GM20000 (cell line): ENCODE data around the gene NCAPG.

Source experiments
- DNase-seq: peaks from one replicate; pipeline ENCODE4 v3.0.0; 2012; ENCODE audit warnings: low spot score
- TF ChIP-seq, protein P1 (sequence below): IDR thresholded peaks from 2 replicates; pipeline ENCODE4 v1.5.1; 2012; ENCODE audit warnings: mild to moderate bottlenecking, control low read depth; ENCODE audit errors: extremely low read depth, missing control alignments

NCAPG gene

DNA sequence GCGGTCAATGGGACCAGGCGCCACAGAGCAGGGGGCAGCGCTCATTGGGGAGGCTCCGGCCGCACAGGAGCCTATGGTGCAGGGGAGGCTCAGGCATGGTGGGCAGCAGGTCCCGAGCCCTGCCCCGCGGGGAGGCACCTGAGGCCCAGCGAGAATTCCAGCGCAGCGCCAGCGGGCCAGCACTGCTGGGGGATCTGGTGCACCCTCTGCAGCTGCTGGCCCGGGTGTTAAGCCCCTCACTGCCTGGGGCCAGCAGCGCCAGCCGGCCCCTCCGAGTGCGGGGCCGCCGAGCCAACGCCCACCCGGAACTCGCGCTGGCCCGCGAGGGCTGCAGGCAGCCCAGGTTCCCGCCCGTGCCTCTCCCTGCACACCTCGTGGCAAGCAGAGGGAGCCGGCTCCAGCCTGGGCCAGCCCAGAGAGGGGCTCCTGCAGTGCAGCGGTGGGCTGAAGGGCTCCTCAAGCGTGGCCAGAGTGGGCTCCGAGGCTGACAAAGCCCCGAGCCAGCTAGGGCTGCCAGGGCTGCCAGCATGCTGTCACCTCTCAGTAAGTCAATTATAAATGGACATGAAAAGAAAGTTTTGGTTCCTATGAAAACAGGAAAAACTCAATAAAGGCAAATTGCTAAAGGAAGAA is 43.8 kb upstream of the NCAPG start:
- TF ChIP-seq, protein P1, sequence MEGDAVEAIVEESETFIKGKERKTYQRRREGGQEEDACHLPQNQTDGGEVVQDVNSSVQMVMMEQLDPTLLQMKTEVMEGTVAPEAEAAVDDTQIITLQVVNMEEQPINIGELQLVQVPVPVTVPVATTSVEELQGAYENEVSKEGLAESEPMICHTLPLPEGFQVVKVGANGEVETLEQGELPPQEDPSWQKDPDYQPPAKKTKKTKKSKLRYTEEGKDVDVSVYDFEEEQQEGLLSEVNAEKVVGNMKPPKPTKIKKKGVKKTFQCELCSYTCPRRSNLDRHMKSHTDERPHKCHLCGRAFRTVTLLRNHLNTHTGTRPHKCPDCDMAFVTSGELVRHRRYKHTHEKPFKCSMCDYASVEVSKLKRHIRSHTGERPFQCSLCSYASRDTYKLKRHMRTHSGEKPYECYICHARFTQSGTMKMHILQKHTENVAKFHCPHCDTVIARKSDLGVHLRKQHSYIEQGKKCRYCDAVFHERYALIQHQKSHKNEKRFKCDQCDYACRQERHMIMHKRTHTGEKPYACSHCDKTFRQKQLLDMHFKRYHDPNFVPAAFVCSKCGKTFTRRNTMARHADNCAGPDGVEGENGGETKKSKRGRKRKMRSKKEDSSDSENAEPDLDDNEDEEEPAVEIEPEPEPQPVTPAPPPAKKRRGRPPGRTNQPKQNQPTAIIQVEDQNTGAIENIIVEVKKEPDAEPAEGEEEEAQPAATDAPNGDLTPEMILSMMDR, result no peak
- no peak for DNase-seq

DNA sequence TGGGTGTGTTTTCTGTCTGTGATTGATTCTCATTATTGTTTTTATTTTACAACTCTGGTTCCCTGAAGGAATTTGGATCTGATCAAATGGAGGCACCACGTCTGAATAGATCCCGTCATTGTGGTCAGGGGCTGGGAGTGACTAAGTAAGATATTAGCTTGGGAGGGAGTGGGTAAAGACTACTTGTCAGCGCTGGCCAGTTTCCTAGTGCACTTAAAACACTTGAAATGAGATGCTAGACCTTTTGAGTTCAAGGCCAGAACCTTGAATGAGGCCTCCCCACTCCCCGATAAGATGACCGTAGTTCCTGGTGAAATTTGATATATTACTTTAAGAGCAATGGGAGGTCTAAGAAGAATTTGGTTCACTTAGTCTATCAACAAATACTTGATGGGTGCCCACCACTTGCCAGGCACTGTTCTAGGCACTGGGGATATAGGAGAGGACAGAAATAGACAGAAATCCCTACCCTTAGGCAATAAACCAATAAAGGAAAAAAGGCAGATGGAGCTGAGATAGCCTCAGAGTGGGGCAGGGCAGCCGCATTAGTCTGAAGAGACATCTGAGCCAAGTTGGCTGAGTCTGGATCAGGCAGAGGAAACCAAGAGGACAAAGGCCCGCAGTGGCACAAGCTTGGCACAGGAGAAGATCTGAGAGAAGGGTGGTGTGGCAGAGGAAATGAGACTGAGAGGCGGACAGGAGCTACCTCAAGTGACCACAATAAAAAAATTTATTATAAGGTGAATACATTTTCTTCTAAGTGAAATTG is 41.2 kb upstream of the NCAPG start:
- no peak for DNase-seq
- TF ChIP-seq, protein P1, result no peak

DNA sequence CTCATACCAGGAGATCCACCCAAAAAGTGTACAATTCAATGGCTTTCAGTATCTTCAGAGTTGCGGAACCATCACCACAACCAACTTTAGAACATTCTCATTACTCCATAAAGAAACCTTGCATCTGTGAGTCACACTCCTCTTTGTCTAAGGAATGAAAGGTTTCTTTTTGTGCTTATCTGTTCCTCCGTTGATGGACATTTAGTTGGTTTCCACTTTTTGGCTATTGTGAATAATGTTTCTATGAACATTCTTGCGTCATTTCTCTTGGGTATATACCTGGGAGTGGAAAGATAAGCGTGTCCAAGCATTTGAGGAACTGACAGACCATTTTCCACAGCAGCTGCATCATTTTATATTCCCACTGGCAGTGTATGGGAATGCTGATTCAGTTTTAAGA is 39.9 kb upstream of the NCAPG start:
- TF ChIP-seq, protein P1, result no peak
- DNase-seq, result no peak

DNA sequence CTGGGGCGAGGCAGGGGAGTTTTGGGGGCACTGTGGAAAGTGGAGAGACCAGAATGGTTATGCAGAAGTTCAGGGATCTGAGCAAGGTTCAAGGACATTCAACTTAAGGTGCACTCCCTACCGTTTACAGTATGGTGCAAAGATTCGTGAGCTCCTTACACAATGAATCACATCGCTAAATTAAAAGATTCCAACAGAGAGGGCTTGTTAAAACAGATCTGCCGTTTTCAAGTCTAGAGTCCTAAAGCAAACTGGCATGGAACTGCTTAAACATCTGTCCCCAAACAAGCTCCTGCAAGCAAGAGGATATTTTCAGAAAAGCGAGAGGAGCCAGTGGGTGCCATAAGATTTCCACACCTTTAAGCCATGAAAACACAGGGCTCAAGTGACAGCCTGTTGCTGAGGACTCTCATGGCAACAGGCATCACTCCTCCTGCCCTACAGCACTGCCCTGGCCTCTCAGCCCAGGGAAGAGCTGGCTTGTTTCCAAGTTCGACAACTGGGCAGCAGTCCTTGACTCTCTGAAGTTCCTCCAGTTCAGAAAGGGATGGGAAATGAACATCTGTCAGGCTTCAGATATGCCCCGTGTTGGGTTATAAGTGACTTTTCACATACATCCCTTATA is 39.4 kb upstream of the NCAPG start:
- TF ChIP-seq, protein P1, result no peak
- no peak for DNase-seq

DNA sequence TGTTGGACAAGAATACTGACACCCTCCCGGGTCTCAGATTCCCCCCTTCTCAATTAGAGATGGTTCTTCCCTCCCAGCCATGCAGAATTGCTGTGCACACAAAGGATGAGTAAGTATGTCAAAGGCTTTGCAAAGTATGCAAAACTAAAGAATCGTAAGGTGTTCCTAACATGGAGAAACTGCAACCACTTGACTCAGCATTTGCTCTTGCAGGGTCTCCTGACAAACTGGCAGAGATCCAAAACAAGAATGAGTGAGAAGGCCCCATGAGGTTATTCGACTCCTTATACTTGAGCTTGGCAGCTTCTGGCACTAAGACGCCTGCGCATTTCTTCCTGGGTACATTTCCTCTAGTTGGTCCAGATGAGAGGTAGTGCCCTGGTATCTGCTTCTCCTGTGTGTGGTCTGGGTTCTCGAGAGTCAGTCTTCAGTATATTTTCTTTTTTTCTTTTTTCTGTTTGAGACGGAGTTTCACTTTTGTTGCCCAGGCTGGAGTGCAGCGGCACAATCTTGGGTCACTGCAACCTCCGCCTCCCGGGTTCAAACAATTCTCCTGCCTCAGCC is 37.6 kb upstream of the NCAPG start:
- TF ChIP-seq, protein P1, result no peak
- no peak for DNase-seq

DNA sequence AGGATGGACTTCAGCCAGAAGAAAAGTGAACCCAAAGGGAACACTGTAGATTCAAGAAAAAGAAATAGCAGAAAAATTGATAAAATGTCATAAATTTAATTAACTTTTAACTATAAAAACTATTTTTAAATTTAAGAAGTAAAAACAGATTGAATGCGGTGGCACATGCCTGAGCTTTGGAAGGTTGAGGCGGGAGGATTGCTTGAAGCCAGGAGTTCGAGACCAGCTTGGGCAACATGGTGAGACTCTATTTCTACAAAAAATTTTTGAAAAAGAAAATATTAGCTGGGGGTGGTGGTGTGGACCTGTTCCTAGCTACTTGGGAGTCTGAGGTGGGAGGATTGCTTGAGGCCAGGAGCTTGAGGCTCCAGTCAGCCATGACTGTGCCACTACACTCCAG is 32.3 kb upstream of the NCAPG start:
- DNase-seq, result no peak
- TF ChIP-seq, protein P1, result no peak

DNA sequence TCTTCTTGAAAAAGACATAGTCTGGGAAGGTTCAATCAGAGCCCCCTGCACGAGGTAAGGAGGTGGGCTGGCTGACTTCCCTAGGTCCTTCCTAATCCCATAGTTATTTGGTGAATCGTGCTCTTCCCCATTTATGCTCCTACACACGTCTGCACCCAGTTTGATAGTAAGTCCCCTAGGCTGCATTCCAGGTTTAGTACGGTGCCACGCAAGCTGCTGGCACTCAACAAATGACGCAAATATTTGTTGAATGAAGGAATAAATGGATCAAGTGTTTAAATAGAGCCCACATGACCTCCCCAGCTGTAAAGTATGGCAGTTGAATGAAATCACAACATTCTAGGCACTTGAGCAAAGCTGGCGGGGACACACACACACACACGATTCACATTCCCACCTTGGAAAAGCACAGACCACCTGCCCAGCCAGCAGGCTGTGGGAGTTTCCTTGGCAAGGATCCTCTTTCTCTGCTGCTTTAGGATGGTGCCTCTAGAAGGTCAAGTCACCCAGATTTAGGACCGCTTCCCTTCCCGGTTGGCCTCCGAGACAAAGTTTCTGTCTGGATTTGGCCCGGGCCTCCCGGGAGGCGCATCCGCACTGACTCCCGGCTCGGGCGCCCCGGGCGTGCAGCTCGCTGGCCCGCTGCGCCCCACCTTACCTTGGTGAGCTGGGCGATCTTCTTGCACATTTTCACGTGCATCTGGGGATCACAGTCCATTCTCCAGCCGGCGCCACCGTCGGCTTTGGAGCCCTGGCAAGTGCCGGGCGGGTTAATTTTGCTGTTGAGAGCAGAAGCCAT is 30.1 kb upstream of the NCAPG start:
- no peak for DNase-seq
- TF ChIP-seq, protein P1, result no peak
